ENCODE results near the gene MGA. TPM values are rescaled to one million over a fixed set of nuclear protein-coding genes. Genes with fewer than 3 reads are reported as not detected.
"Not testable (repeated sequence)": the region's sequence is repeated elsewhere in the genome, so short reads cannot be mapped to it uniquely, and the experiment has no call there.

Gene MGA
- total RNA-seq, 4 donors from 2014 or later, result 34.9 to 50.7 (median 35.9) TPM

- ATAC-seq (ENCODE audit: low FRiP score), result no peak
- TF ChIP-seq CTCF (IDR thresholded peaks at IDR 0.05), result no peak
- no peak for DNase-seq (ENCODE audit: low spot score)
Measured at GRCh38 chr15:41703120-41703519, 42.9 kb downstream of the MGA start.

GRCh38 chr15:41713047-41713446 lies 52.8 kb downstream of the MGA start:
- DNase-seq (ENCODE audit: low spot score) (no peak), ATAC-seq (ENCODE audit: low FRiP score) (no peak)
- no peak for TF ChIP-seq CTCF (IDR thresholded peaks at IDR 0.05)

- ATAC-seq (ENCODE audit: low FRiP score) (no peak), DNase-seq (ENCODE audit: low spot score) (no peak)
- TF ChIP-seq CTCF (IDR thresholded peaks at IDR 0.05), result no peak
Measured at GRCh38 chr15:41714291-41714690, 54.1 kb downstream of the MGA start.

- no peak for TF ChIP-seq CTCF (IDR thresholded peaks at IDR 0.05)
- ATAC-seq (ENCODE audit: low FRiP score) (no peak), DNase-seq (ENCODE audit: low spot score) (no peak)
Measured at GRCh38 chr15:41716864-41717263, 56.7 kb downstream of the MGA start.

- TF ChIP-seq CTCF (IDR thresholded peaks at IDR 0.05), result no peak
- no peak for ATAC-seq (ENCODE audit: low FRiP score)
- no peak for DNase-seq (ENCODE audit: low spot score)
Measured at GRCh38 chr15:41727143-41727542, 66.9 kb downstream of the MGA start.

GRCh38 chr15:41728061-41728460 lies 67.9 kb downstream of the MGA start:
- not testable (repeated sequence) for DNase-seq (ENCODE audit: low spot score); ATAC-seq (ENCODE audit: low FRiP score)

GRCh38 chr15:41730543-41730942 lies 70.3 kb downstream of the MGA start:
- ATAC-seq (ENCODE audit: low FRiP score) (no peak), DNase-seq (ENCODE audit: low spot score) (no peak)
- no peak for TF ChIP-seq CTCF (IDR thresholded peaks at IDR 0.05)

- ATAC-seq (ENCODE audit: low FRiP score) (no peak), DNase-seq (ENCODE audit: low spot score) (no peak)
- no peak for TF ChIP-seq CTCF (IDR thresholded peaks at IDR 0.05)
Measured at GRCh38 chr15:41732483-41732882, 72.3 kb downstream of the MGA start.
